Neural progenitor cell (in vitro differentiated cells): ENCODE results near the gene RGCC.

Experiments used
- CTCF ChIP-seq: fragments of 200-600 bp; sonication (generic); IDR thresholded peaks from 2 replicates; pipeline ENCODE4 v1.5.1; 2017; ENCODE audit warnings: antibody characterized with exemption, mild to moderate bottlenecking
- EZH2 ChIP-seq: fragments of 200-600 bp; sonication (generic); IDR thresholded peaks from 2 replicates; pipeline ENCODE4 v1.6.1; 2017; ENCODE audit warnings: antibody characterized with exemption, mild to moderate bottlenecking, moderate library complexity
- EZH2phosphoT487 ChIP-seq: fragments of 200-600 bp; sonication (generic); IDR thresholded peaks from 2 replicates; pipeline ENCODE4 v1.6.1; 2017; ENCODE audit warnings: antibody characterized with exemption

GRCh38 chr13:41514853-41515395 lies 57.6 kb downstream of the RGCC start:
- TF ChIP-seq CTCF, result no peak
- no peak for TF ChIP-seq EZH2phosphoT487
- TF ChIP-seq EZH2, result no peak
